Karpas-422 (cell line): Measurements from ENCODE around the gene SLC46A2. TPM values are rescaled to one million over a fixed set of nuclear protein-coding genes. Genes with fewer than 3 reads are reported as not detected.

Source experiments
- DNase-seq: peaks from one replicate; pipeline ENCODE4 v3.0.0-alpha.2; 2015
- H2AFZ ChIP-seq: fragments of 200-600 bp; sonication (generic); 2 replicates; pipeline ENCODE4 v1.6.1; 2014; ENCODE audit warnings: antibody characterized with exemption, low read length, mixed read lengths
- H3K27ac ChIP-seq: fragments of 200-600 bp; sonication (generic); 2 replicates; pipeline ENCODE4 v1.5.1; 2014; ENCODE audit warnings: mild to moderate bottlenecking, low read length, moderate library complexity
- H3K27me3 ChIP-seq: fragments of 200-600 bp; sonication (generic); 2 replicates; pipeline ENCODE4 v1.6.1; 2014; ENCODE audit warnings: low read length, mixed read lengths
- H3K36me3 ChIP-seq: fragments of 200-600 bp; sonication (generic); 2 replicates; pipeline ENCODE4 v1.6.1; 2014; ENCODE audit warnings: low read length, mixed read lengths; ENCODE audit not compliant: insufficient read depth
- H3K4me1 ChIP-seq: fragments of 200-600 bp; sonication (generic); 2 replicates; pipeline ENCODE4 v1.6.1; 2014; ENCODE audit warnings: mild to moderate bottlenecking, low read length, mixed read lengths
- H3K4me2 ChIP-seq: fragments of 200-600 bp; sonication (generic); 2 replicates; pipeline ENCODE4 v1.6.1; 2014; ENCODE audit warnings: low read length, low read depth, mild to moderate bottlenecking; ENCODE audit not compliant: poor library complexity, severe bottlenecking
- H3K4me3 ChIP-seq: fragments of 200-600 bp; sonication (generic); 2 replicates; pipeline ENCODE4 v1.5.1; 2014; ENCODE audit warnings: mild to moderate bottlenecking, antibody characterized with exemption, low read length, mixed read lengths
- H3K79me2 ChIP-seq: fragments of 200-600 bp; sonication (generic); 2 replicates; pipeline ENCODE4 v1.6.1; 2014; ENCODE audit warnings: mild to moderate bottlenecking, low read length, mixed read lengths
- H3K9ac ChIP-seq: fragments of 200-600 bp; sonication (generic); 2 replicates; pipeline ENCODE4 v1.6.0; 2014; ENCODE audit warnings: low read length
- H3K9me2 ChIP-seq: fragments of 200-600 bp; sonication (generic), shearing (Covaris generic); replicated peaks from 2 replicates; pipeline ENCODE4 v1.6.0; 2014; ENCODE audit warnings: mild to moderate bottlenecking, low read length, moderate library complexity; ENCODE audit not compliant: insufficient read depth
- H3K9me3 ChIP-seq: fragments of 300-700, 200-600 bp; sonication (generic); 2 replicates; pipeline ENCODE4 v1.6.1; 2014; ENCODE audit warnings: low read length, mixed read lengths
- H4K20me1 ChIP-seq: fragments of 200-600 bp; sonication (generic); 2 replicates; pipeline ENCODE4 v1.6.1; 2014; ENCODE audit warnings: mild to moderate bottlenecking, antibody characterized with exemption, low read length, low read depth; ENCODE audit not compliant: insufficient read depth
- total RNA-seq: library from RNA; depleted of rRNA; stranded (reverse); fragments of >200 nt; shearing (Covaris generic); gene quantifications from 2 replicates; pipeline ENCODE4 v1.2.3, GENCODE V29; 2014; ENCODE audit warnings: low replicate concordance

The SLC46A2 gene
- total RNA-seq, 1 experiment from 2014 or later = not detected

DNA sequence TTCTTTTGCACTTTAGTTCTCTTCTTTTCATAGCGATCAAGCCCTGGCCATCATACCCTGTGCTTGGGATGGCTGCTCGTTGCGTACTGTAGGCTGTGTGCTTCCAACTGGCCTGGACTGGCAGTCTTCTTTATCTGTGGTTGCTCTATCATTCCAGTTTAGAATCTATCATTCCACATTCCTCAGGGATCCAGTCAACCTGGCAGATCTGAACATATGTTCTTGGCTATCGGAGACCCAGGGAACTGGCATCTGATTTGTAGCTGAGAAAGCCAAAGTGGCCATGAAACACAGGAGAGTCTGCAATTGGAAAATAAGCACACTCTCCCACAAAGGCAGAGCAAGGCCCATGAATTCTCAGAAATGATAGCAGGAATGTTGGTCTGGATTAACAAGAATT, 22.6 kb upstream of the SLC46A2 start:
- H3K4me2 ChIP-seq = no peak overlapping the region
- H3K4me3 ChIP-seq = no peak overlapping the region
- H3K27me3 ChIP-seq = no peaks in the 10 kb centered on the region
- H3K4me1 ChIP-seq = no peaks in the 10 kb centered on the region
- no peaks in the 10 kb centered on the region for H3K9me2 ChIP-seq
- no peak overlapping the region for H3K27ac ChIP-seq
- H3K79me2 ChIP-seq = no peaks in the 10 kb centered on the region
- H3K36me3 ChIP-seq = no peaks in the 10 kb centered on the region
- no peaks in the 10 kb centered on the region for H3K9me3 ChIP-seq
- no peaks in the 10 kb centered on the region for H4K20me1 ChIP-seq
- no peak overlapping the region for H2AFZ ChIP-seq
- H3K9ac ChIP-seq = no peak overlapping the region
- no peak for DNase-seq

DNA sequence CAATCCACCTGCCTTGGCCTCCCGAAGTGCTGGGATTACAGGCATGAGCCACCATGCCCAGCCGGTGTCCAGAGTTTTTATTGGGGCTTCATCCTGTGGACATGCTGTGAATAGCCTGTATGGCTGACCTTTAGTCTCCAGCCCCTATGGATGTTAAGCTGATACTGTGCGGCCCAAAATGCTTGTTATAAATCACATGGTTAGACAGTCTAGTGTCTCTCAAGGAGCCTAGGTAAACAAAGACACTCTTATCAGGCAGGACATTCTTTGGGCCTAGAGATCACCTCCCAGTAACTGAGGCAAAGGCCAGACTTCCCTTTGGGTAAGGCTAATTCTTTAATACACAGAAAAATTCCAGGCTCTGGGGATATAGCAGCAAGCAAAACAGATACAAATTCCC, 22.0 kb upstream of the SLC46A2 start:
- no peak overlapping the region for H3K4me2 ChIP-seq
- no peak overlapping the region for H3K9ac ChIP-seq
- no peaks in the 10 kb centered on the region for H3K9me3 ChIP-seq
- H3K79me2 ChIP-seq = no peaks in the 10 kb centered on the region
- DNase-seq = no peak
- no peaks in the 10 kb centered on the region for H4K20me1 ChIP-seq
- H3K4me1 ChIP-seq = no peaks in the 10 kb centered on the region
- H3K9me2 ChIP-seq = no peaks in the 10 kb centered on the region
- no peak overlapping the region for H2AFZ ChIP-seq
- H3K4me3 ChIP-seq = no peak overlapping the region
- no peak overlapping the region for H3K27ac ChIP-seq
- H3K27me3 ChIP-seq = no peaks in the 10 kb centered on the region
- no peaks in the 10 kb centered on the region for H3K36me3 ChIP-seq

- no peak overlapping the region for H3K4me3 ChIP-seq
- no peak for DNase-seq
- no peaks in the 10 kb centered on the region for H3K9me2 ChIP-seq
- H3K9me3 ChIP-seq = no peaks in the 10 kb centered on the region
- H4K20me1 ChIP-seq = no peaks in the 10 kb centered on the region
- no peak overlapping the region for H3K4me2 ChIP-seq
- no peak overlapping the region for H2AFZ ChIP-seq
- H3K27me3 ChIP-seq = no peaks in the 10 kb centered on the region
- H3K36me3 ChIP-seq = no peaks in the 10 kb centered on the region
- H3K79me2 ChIP-seq = no peaks in the 10 kb centered on the region
- H3K4me1 ChIP-seq = no peaks in the 10 kb centered on the region
- H3K27ac ChIP-seq = no peak overlapping the region
- no peak overlapping the region for H3K9ac ChIP-seq
Observed at GRCh38 chr9:112911736-112912135, 21.1 kb upstream of the SLC46A2 start.

GRCh38 chr9:112905084-112905483, 14.4 kb upstream of the SLC46A2 start:
- Histone ChIP-seq H3K9me2 (no peaks in the 10 kb centered on the region), H3K4me3 (no peak overlapping the region), H3K4me2 (no peak overlapping the region), H3K4me1 (peaks cover 17% of the 10 kb centered on the region), H3K79me2 (no peaks in the 10 kb centered on the region), H3K27ac (no peak overlapping the region), H3K9ac (no peak overlapping the region), H2AFZ (no peak overlapping the region), H4K20me1 (no peaks in the 10 kb centered on the region), H3K9me3 (no peaks in the 10 kb centered on the region), H3K27me3 (no peaks in the 10 kb centered on the region), H3K36me3 (no peaks in the 10 kb centered on the region)
- DNase-seq = no peak

GRCh38 chr9:112900901-112901300, 10.2 kb upstream of the SLC46A2 start:
- no peaks in the 10 kb centered on the region for H3K9me2 ChIP-seq
- no peaks in the 10 kb centered on the region for H3K27me3 ChIP-seq
- no peaks in the 10 kb centered on the region for H3K79me2 ChIP-seq
- H2AFZ ChIP-seq = no peak overlapping the region
- H3K4me3 ChIP-seq = no peak overlapping the region
- no peaks in the 10 kb centered on the region for H4K20me1 ChIP-seq
- no peak overlapping the region for H3K9ac ChIP-seq
- H3K27ac ChIP-seq = no peak overlapping the region
- no peaks in the 10 kb centered on the region for H3K36me3 ChIP-seq
- H3K4me1 ChIP-seq = peaks cover 22% of the 10 kb centered on the region
- no peaks in the 10 kb centered on the region for H3K9me3 ChIP-seq
- no peak for DNase-seq
- H3K4me2 ChIP-seq = no peak overlapping the region

- Histone ChIP-seq H3K9ac (no peak overlapping the region), H3K4me2 (no peak overlapping the region), H3K4me1 (peaks cover 24% of the 10 kb centered on the region), H3K9me3 (no peaks in the 10 kb centered on the region), H3K27me3 (no peaks in the 10 kb centered on the region), H3K36me3 (no peaks in the 10 kb centered on the region), H3K27ac (no peak overlapping the region), H3K9me2 (no peaks in the 10 kb centered on the region), H3K79me2 (no peaks in the 10 kb centered on the region), H4K20me1 (no peaks in the 10 kb centered on the region), H3K4me3 (no peak overlapping the region), H2AFZ (no peak overlapping the region)
- DNase-seq = no peak
Observed at GRCh38 chr9:112900488-112900887, 9.8 kb upstream of the SLC46A2 start.

GRCh38 chr9:112898872-112899311, 8.2 kb upstream of the SLC46A2 start:
- no peak overlapping the region for H3K4me2 ChIP-seq

DNA sequence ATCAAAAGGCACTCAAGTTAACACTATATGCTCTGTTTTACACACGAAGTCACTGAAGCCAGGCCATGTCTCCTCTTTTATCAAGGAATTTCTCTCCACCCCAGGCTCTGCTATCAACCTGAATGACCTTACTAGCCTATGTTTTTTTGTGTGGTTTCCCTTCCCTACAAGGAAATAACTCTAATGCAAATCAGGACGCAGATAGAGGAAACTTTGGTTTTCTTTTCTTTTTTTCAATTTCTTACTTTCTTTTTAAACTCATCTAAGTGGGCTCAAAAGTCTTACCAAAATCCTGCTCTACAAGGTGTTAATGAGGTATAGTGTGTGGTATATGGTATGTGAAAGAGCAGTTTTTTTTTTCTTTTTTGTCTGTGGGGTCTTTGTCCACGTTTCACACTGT, 5.5 kb upstream of the SLC46A2 start:
- Histone ChIP-seq H3K4me1 (peaks cover 16% of the 10 kb centered on the region), H4K20me1 (no peaks in the 10 kb centered on the region), H3K9me2 (no peaks in the 10 kb centered on the region), H3K79me2 (no peaks in the 10 kb centered on the region), H2AFZ (no peak overlapping the region), H3K4me3 (no peak overlapping the region), H3K9ac (no peak overlapping the region), H3K27me3 (no peaks in the 10 kb centered on the region), H3K36me3 (no peaks in the 10 kb centered on the region), H3K27ac (no peak overlapping the region), H3K9me3 (no peaks in the 10 kb centered on the region), H3K4me2 (peak overlapping the region; percentile 13)
- no peak for DNase-seq

More at GRCh38 chr9:112898872-112899311, 8.2 kb upstream of the SLC46A2 start:
- H3K4me3 ChIP-seq = no peak overlapping the region
- H3K9me2 ChIP-seq = no peaks in the 10 kb centered on the region
- DNase-seq = no peak
- H4K20me1 ChIP-seq = no peaks in the 10 kb centered on the region
- no peaks in the 10 kb centered on the region for H3K79me2 ChIP-seq
- H3K9me3 ChIP-seq = no peaks in the 10 kb centered on the region
- no peaks in the 10 kb centered on the region for H3K27me3 ChIP-seq
- H3K36me3 ChIP-seq = no peaks in the 10 kb centered on the region
- H3K27ac ChIP-seq = no peak overlapping the region
- no peak overlapping the region for H2AFZ ChIP-seq
- H3K4me1 ChIP-seq = peaks cover 24% of the 10 kb centered on the region
- H3K9ac ChIP-seq = no peak overlapping the region

DNA sequence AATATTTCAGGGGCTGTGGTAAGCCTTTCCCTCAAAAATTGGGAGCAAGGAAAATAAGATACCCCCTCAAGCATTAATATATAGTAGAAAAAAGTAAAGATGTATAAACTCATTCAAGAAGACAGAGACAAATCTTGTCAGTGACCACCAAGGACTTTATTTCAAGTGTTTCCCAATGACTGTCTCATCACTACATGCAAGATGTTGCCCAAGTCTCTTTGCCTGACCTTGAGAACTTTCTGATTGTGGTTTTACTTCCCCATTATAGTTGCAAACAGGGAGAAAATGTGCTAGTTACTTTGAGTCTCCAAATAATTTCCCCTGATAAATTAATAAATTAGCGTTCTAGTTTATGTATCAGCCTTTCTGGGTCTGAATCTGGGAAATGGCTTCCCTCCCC, 4.0 kb upstream of the SLC46A2 start:
- no peak for DNase-seq
- Histone ChIP-seq H3K79me2 (no peaks in the 10 kb centered on the region), H4K20me1 (no peaks in the 10 kb centered on the region), H3K36me3 (no peaks in the 10 kb centered on the region), H3K4me3 (no peak overlapping the region), H3K9me2 (no peaks in the 10 kb centered on the region), H3K4me1 (peaks cover 7% of the 10 kb centered on the region), H3K27ac (no peak overlapping the region), H3K27me3 (no peaks in the 10 kb centered on the region), H2AFZ (no peak overlapping the region), H3K4me2 (no peak overlapping the region), H3K9me3 (no peaks in the 10 kb centered on the region), H3K9ac (no peak overlapping the region)
